Astrocyte of the cerebellum (primary cell): ENCODE measurements around the gene TENT4A.

Source experiments
- DNase-seq: peaks from one replicate; pipeline ENCODE4 v3.0.0-alpha.2; 2011; ENCODE audit warnings: low read depth
- H3K4me3 ChIP-seq: 2 replicates; pipeline ENCODE4 v1.5.1; 2011; ENCODE audit warnings: mild to moderate bottlenecking, low read depth, low read length, moderate library complexity
- CTCF ChIP-seq: IDR thresholded peaks from 2 replicates; pipeline ENCODE4 v1.5.1; 2012; ENCODE audit warnings: low read length, low read depth, moderate library complexity, mild to moderate bottlenecking; ENCODE audit errors: missing control alignments
- in situ Hi-C: cut with HindIII; loops from 2 replicates; pipeline ENCODE4 v1.10.0; 2017; ENCODE audit warnings: low sequenced_read_pairs

TENT4A gene

GRCh38 chr5:6760686-6761085 is 47.5 kb downstream of the TENT4A start:
- DNase-seq, result no peak
- TF ChIP-seq CTCF, result no peak
- H3K4me3 ChIP-seq, result no peak overlapping the region
- in situ Hi-C loops, result no loop called here

DNA sequence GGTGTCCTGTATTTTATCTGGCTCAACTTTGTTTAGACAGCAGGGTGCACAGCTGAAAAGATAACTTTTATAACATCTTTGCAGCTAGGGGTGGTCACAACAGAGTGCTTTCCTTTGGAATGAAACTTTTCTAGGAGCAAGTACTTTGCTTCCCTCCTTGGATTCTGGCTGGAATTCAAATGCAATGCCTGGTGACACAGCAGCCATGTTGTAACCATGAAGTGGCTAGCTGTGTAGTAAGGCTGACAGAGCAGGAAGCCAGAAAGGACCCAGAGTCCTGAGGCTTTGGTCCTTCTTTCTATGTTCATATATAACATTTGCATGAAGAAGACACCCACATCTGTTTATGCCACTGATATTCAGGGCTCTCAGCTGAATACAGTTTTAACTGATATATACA is 48.1 kb downstream of the TENT4A start:
- no peak overlapping the region for H3K4me3 ChIP-seq
- in situ Hi-C loops, result no loop called here
- no peak for DNase-seq
- TF ChIP-seq CTCF, result no peak

DNA sequence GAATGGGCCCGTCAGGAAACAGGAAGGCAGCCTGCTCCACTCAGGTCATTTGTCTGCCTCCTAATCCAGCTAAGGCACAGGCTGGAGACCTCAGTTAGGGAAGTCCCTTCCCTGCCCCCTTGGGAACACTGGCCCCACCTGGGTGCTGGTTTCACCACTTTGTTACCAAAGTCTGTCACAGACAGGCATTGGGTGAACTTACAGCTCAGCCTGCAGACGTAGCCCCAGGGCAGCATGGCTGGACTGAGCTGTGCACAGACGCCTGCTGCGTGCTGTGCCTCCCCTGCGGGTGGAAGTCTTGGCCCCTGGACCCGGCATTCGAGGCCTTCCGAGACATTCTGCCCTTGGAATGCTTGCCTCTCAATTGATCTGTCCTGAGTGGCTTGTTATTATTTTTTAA is 48.9 kb downstream of the TENT4A start:
- DNase-seq, result no peak
- H3K4me3 ChIP-seq, result no peak overlapping the region
- TF ChIP-seq CTCF, result no peak
- in situ Hi-C loops, result no loop called here

DNA sequence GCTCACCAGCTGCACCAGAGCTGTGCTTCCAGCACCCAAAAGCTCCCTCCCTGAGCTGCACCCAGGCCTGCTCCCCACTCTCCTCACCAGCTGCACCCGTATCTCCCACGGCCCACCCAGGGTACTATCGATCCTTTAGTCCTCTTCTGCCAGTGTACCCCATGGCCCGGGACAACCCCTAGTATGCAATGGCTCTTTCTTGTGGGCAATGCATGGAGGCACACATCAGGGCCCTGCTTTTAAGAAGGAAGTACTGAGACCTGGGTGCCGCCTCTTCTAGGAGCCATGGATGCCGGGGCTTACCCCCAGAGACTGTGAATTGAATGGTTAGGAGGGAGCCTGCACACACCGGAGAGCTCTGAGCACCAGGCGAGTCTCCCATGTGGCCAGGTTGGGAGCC is 49.5 kb downstream of the TENT4A start:
- TF ChIP-seq CTCF, result no peak
- DNase-seq, result no peak
- H3K4me3 ChIP-seq, result no peak overlapping the region
- in situ Hi-C loops, result no loop called here

- in situ Hi-C loops, result no loop called here
- no peak for TF ChIP-seq CTCF
- no peak for DNase-seq
- no peak overlapping the region for H3K4me3 ChIP-seq
Measured at GRCh38 chr5:6763191-6763590, 50.0 kb downstream of the TENT4A start.

DNA sequence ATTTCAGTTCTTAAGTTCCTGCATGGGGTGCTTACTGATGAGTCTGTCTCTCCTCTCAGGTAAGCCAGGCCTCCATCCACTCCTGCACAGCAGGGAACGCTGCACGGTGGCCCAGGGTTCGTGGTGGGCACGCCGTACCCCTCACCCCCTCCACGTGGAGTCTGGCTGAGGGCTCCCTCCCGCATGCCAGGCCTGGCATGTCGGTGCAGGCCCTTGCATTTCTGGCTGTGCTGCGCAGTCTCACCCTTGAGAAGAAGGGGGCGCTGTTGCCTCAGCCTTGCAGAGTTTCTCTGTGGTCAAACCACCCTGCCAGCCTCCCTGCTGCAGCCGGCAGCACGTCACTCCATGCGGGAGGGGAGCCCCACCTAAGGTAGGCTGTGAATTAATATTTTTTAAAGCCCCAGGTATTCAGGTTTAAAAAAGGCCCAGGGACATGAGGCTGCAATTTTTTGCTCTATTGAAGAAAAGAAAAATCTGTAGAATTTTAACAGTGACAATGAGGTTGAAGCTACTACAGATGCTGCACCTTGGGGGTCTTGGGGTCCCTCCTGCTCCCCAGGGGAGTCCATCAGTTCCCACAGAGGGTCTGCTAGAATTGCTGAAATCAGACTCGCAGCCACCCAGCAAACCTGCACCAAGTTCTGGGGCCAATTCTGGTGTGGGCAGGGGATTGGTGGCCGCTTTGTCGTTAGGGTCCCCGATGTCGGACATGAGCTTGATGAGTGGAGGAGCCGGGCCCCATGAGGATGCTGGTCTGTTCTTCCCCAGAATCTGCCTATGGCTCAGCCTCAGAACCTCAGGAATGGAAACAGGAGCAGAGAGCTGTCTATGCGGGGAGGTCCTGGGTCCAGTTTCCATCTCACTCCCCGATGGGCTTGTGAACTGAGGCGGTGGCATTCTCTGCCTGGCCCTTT is 52.6 kb downstream of the TENT4A start:
- peak; percentile 83 for TF ChIP-seq CTCF
- in situ Hi-C loops, result no loop called here

More for the DNA sequence above, 52.6 kb downstream of the TENT4A start:
- no peak overlapping the region for H3K4me3 ChIP-seq
- DNase-seq, result peak; percentile 37
